SJCRH30 (cell line): ENCODE results near the gene ADAM15. TPM values are rescaled to one million over a fixed set of nuclear protein-coding genes. Genes with fewer than 3 reads are reported as not detected.

Experiments
- DNase-seq, 2 experiments: peaks; one replicate each; pipeline ENCODE4 v3.0.0-alpha.2; 2015 to 2020
- H3K27ac ChIP-seq: fragments of 250-450 bp; sonication (Bioruptor Pico); 2 replicates; pipeline ENCODE4 v1.5.1; 2020; ENCODE audit warnings: mild to moderate bottlenecking, moderate library complexity
- H3K27me3 ChIP-seq: fragments of 250-450 bp; sonication (Bioruptor Pico); 2 replicates; pipeline ENCODE4 v1.5.1; 2020; ENCODE audit warnings: mild to moderate bottlenecking, moderate library complexity
- H3K36me3 ChIP-seq: fragments of 250-450 bp; sonication (Bioruptor Pico); 2 replicates; pipeline ENCODE4 v1.5.1; 2020; ENCODE audit warnings: mild to moderate bottlenecking, moderate library complexity
- H3K4me1 ChIP-seq: fragments of 250-450 bp; sonication (Bioruptor Pico); 2 replicates; pipeline ENCODE4 v1.5.1; 2020; ENCODE audit warnings: mild to moderate bottlenecking, moderate library complexity
- H3K4me3 ChIP-seq: fragments of 250-450 bp; sonication (Bioruptor Pico); 2 replicates; pipeline ENCODE4 v1.5.1; 2020; ENCODE audit warnings: mild to moderate bottlenecking, moderate library complexity
- H3K9me3 ChIP-seq: fragments of 250-450 bp; sonication (Bioruptor Pico); replicated peaks from 2 replicates; pipeline ENCODE4 v1.5.1; 2020; ENCODE audit warnings: mild to moderate bottlenecking, moderate library complexity
- total RNA-seq: library from RNA; depleted of rRNA; stranded (reverse); fragments of >200 nt; shearing (Covaris generic); gene quantifications from 2 replicates; pipeline ENCODE4 v1.2.3, GENCODE V29; 2014

The ADAM15 gene
- total RNA-seq, 1 experiment from 2014 or later, result 16.9 TPM

- Histone ChIP-seq H3K36me3 (no peaks in the 10 kb centered on the region), H3K27me3 (0 out of 2 replicates have a peak, but pooled peaks cover 5% of the 10 kb centered on the region), H3K4me1 (no peaks in the 10 kb centered on the region), H3K4me3 (no peak overlapping the region), H3K9me3 (no peaks in the 10 kb centered on the region), H3K27ac (no peak overlapping the region)
- DNase-seq, result no peak
Measured at GRCh38 chr1:155032886-155033285, 18.2 kb upstream of the ADAM15 start.

- Histone ChIP-seq H3K9me3 (no peaks in the 10 kb centered on the region), H3K4me1 (no peaks in the 10 kb centered on the region), H3K4me3 (no peak within 1 kb of the TSS), H3K36me3 (no peaks in the 10 kb centered on the region), H3K27ac (no peak within 1 kb of the TSS), H3K27me3 (0 out of 2 replicates have a peak, but pooled peaks cover 9% of the 10 kb centered on the region)
- no peak for DNase-seq
Measured at GRCh38 chr1:155033524-155033923, 17.6 kb upstream of the ADAM15 start, which contains the start of the genes DCST1 and DCST2. TSS of gene DCST1 (plus strand) at chr1:155033824. CDS start at chr1:155034037, 213 bp downstream. TSS of gene DCST2 (minus strand) at chr1:155033781. CDS start at chr1:155033701, 80 bp downstream.

GRCh38 chr1:155034318-155035208, 16.6 kb upstream of the ADAM15 start:
- Histone ChIP-seq H3K9me3 (no peaks in the 10 kb centered on the region), H3K4me1 (peaks cover 2% of the 10 kb centered on the region; the same call in 1 of the 2 replicates), H3K27me3 (0 out of 2 replicates have a peak, but pooled peaks cover 4% of the 10 kb centered on the region), H3K27ac (no peak overlapping the region), H3K36me3 (no peaks in the 10 kb centered on the region), H3K4me3 (no peak overlapping the region)
- no peak for DNase-seq

GRCh38 chr1:155035936-155036335, 15.2 kb upstream of the ADAM15 start:
- DNase-seq, result no peak
- peaks cover 2% of the 10 kb centered on the region; the same call in 1 of the 2 replicates for H3K4me1 ChIP-seq
- no peaks in the 10 kb centered on the region for H3K36me3 ChIP-seq
- no peak overlapping the region for H3K27ac ChIP-seq
- H3K27me3 ChIP-seq, result 0 out of 2 replicates have a peak, but pooled peaks cover 4% of the 10 kb centered on the region
- no peaks in the 10 kb centered on the region for H3K9me3 ChIP-seq
- no peak overlapping the region for H3K4me3 ChIP-seq

GRCh38 chr1:155037043-155037442, 14.1 kb upstream of the ADAM15 start:
- no peak overlapping the region for H3K4me3 ChIP-seq
- no peaks in the 10 kb centered on the region for H3K36me3 ChIP-seq
- H3K27ac ChIP-seq, result no peak overlapping the region
- H3K9me3 ChIP-seq, result no peaks in the 10 kb centered on the region
- DNase-seq, result no peak
- peaks cover 2% of the 10 kb centered on the region; the same call in 1 of the 2 replicates for H3K4me1 ChIP-seq
- H3K27me3 ChIP-seq, result 0 out of 2 replicates have a peak, but pooled peaks cover 4% of the 10 kb centered on the region

- DNase-seq, result no peak
- H3K36me3 ChIP-seq, result no peaks in the 10 kb centered on the region
- H3K4me1 ChIP-seq, result peaks cover 2% of the 10 kb centered on the region; the same call in 1 of the 2 replicates
- H3K9me3 ChIP-seq, result no peaks in the 10 kb centered on the region
- no peak overlapping the region for H3K27ac ChIP-seq
- 0 out of 2 replicates have a peak, but pooled peaks cover 4% of the 10 kb centered on the region for H3K27me3 ChIP-seq
- no peak overlapping the region for H3K4me3 ChIP-seq
Measured at GRCh38 chr1:155037851-155038441, 13.2 kb upstream of the ADAM15 start.

- no peak for DNase-seq
- Histone ChIP-seq H3K27ac (no peak overlapping the region), H3K4me1 (peaks cover 2% of the 10 kb centered on the region; the same call in 1 of the 2 replicates), H3K9me3 (no peaks in the 10 kb centered on the region), H3K4me3 (no peak overlapping the region), H3K36me3 (no peaks in the 10 kb centered on the region), H3K27me3 (0 out of 2 replicates have a peak, but pooled peaks cover 4% of the 10 kb centered on the region)
Measured at GRCh38 chr1:155038602-155039307, 12.4 kb upstream of the ADAM15 start.

- no peak overlapping the region for H3K4me3 ChIP-seq
- H3K27ac ChIP-seq, result no peak overlapping the region
- no peak for DNase-seq
- 0 out of 2 replicates have a peak, but pooled peaks cover 4% of the 10 kb centered on the region for H3K27me3 ChIP-seq
- no peaks in the 10 kb centered on the region for H3K9me3 ChIP-seq
- peaks cover 2% of the 10 kb centered on the region; the same call in 1 of the 2 replicates for H3K4me1 ChIP-seq
- H3K36me3 ChIP-seq, result no peaks in the 10 kb centered on the region
Measured at GRCh38 chr1:155039308-155039669, 11.8 kb upstream of the ADAM15 start.

GRCh38 chr1:155040358-155041093, 10.6 kb upstream of the ADAM15 start:
- Histone ChIP-seq H3K36me3 (no peaks in the 10 kb centered on the region), H3K4me3 (no peak overlapping the region), H3K4me1 (peaks cover 6% of the 10 kb centered on the region), H3K27me3 (0 out of 2 replicates have a peak, but pooled peaks cover 4% of the 10 kb centered on the region), H3K9me3 (no peaks in the 10 kb centered on the region), H3K27ac (no peak overlapping the region)
- DNase-seq, result no peak

GRCh38 chr1:155042789-155043188, 8.3 kb upstream of the ADAM15 start:
- peaks cover 6% of the 10 kb centered on the region for H3K4me1 ChIP-seq
- DNase-seq, result no peak
- H3K36me3 ChIP-seq, result no peaks in the 10 kb centered on the region
- H3K4me3 ChIP-seq, result no peak overlapping the region
- H3K9me3 ChIP-seq, result no peaks in the 10 kb centered on the region
- H3K27ac ChIP-seq, result no peak overlapping the region
- 0 out of 2 replicates have a peak, but pooled peaks cover 4% of the 10 kb centered on the region for H3K27me3 ChIP-seq

GRCh38 chr1:155043301-155043702, 7.8 kb upstream of the ADAM15 start:
- H3K36me3 ChIP-seq, result no peaks in the 10 kb centered on the region
- H3K27ac ChIP-seq, result no peak overlapping the region
- peaks cover 6% of the 10 kb centered on the region for H3K4me1 ChIP-seq
- no peaks in the 10 kb centered on the region for H3K9me3 ChIP-seq
- no peak overlapping the region for H3K4me3 ChIP-seq
- H3K27me3 ChIP-seq, result 0 out of 2 replicates have a peak, but pooled peaks cover 2% of the 10 kb centered on the region
- DNase-seq, result no peak

GRCh38 chr1:155043793-155044192, 7.3 kb upstream of the ADAM15 start:
- H3K9me3 ChIP-seq, result no peaks in the 10 kb centered on the region
- no peaks in the 10 kb centered on the region for H3K36me3 ChIP-seq
- H3K27ac ChIP-seq, result no peak overlapping the region
- H3K4me3 ChIP-seq, result no peak overlapping the region
- no peaks in the 10 kb centered on the region for H3K27me3 ChIP-seq
- DNase-seq, result no peak
- peaks cover 4% of the 10 kb centered on the region for H3K4me1 ChIP-seq

GRCh38 chr1:155044365-155044764, 6.8 kb upstream of the ADAM15 start:
- no peaks in the 10 kb centered on the region for H3K36me3 ChIP-seq
- DNase-seq, result no peak
- H3K4me1 ChIP-seq, result peaks cover 4% of the 10 kb centered on the region
- H3K4me3 ChIP-seq, result no peak overlapping the region
- no peaks in the 10 kb centered on the region for H3K9me3 ChIP-seq
- no peaks in the 10 kb centered on the region for H3K27me3 ChIP-seq
- H3K27ac ChIP-seq, result no peak overlapping the region
